ENCODE measurements around the gene MRPL3.

The MRPL3 gene

DNA sequence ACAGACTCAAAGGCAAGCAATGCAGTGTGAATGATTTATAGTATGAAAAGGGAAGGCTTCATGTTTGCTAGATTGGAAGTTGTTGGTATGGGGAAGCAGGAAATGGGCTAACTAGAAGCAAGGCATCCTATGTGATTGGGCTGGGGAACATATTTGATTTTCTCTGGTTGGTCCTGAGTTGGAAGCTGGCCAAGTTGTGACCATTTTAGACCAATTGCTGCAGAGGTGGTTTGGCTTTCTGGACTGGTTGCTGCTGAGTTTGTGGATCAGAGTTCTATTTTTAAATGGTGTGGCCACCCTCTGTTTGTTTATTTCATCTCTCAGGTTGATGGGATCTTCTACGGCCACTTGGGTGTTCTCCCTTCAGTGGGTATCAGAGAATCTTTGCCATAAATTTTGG is 81.5 kb downstream of the MRPL3 start:
- no peak for DNase-seq (ENCODE audit: extremely low read depth in 1 of 2, low read depth in 1 of 2)

DNA sequence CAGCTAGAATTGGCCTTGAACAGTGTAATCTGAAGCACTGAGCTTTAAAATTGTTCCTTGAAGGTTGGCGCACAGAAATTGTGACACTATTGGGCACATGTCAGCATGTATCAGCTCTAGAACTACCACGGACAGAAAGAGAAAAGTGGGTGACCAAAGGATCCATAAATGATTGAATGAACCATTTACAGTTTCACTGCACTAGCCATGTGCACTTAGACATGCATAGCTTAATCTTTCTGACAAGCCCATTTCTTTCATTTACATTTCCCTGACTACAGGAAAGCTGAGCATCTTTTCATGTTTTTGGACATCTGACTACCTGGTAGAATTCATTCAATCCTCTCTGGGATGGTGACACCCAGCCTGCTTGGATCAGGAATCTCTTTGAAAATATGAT is 85.0 kb downstream of the MRPL3 start:
- no peak for DNase-seq (ENCODE audit: extremely low read depth in 1 of 2, low read depth in 1 of 2)

Data from activated CD8-positive, alpha-beta memory T cell treated with anti-CD3 and anti-CD28 coated beads for 1 hour (primary cell).